Neural cell (in vitro differentiated cells): ENCODE results near the gene RNF4.

Source experiments
- EP300 ChIP-seq: fragments of 450-650 bp; conservative IDR thresholded peaks from 2 replicates; pipeline ENCODE4 v1.6.1; 2014; ENCODE audit warnings: antibody characterized with exemption, mild to moderate bottlenecking, moderate library complexity; ENCODE audit not compliant: poor library complexity, severe bottlenecking
- EZH2 ChIP-seq: fragments of 200-600, 300-800 bp; shearing (Covaris generic), sonication (generic); IDR thresholded peaks from 2 replicates; pipeline ENCODE4 v1.6.1; 2014; ENCODE audit warnings: antibody characterized with exemption, low read length, borderline replicate concordance, mild to moderate bottlenecking; ENCODE audit not compliant: insufficient read depth, poor library complexity, severe bottlenecking
- MXI1 ChIP-seq: fragments of 450-650 bp; conservative IDR thresholded peaks from 2 replicates; pipeline ENCODE4 v1.6.1; 2014; ENCODE audit warnings: antibody characterized with exemption, mild to moderate bottlenecking; ENCODE audit not compliant: poor library complexity, severe bottlenecking
- POLR2AphosphoS5 ChIP-seq: IDR thresholded peaks from 2 replicates; pipeline ENCODE4 v1.6.1; 2012
- SMC3 ChIP-seq: fragments of 450-650 bp; conservative IDR thresholded peaks from 2 replicates; pipeline ENCODE4 v1.6.1; 2014; ENCODE audit warnings: antibody characterized with exemption, mild to moderate bottlenecking, moderate library complexity; ENCODE audit not compliant: poor library complexity
- TAF1 ChIP-seq: IDR thresholded peaks from 2 replicates; pipeline ENCODE4 v1.6.1; 2012; ENCODE audit warnings: low read depth
- TF ChIP-seq, protein P1 (sequence below): fragments of 450-650 bp; IDR thresholded peaks from 2 replicates; pipeline ENCODE4 v1.5.1; 2014; ENCODE audit warnings: antibody characterized with exemption, mild to moderate bottlenecking, moderate library complexity; ENCODE audit not compliant: poor library complexity, severe bottlenecking
- TF ChIP-seq, protein P2 (sequence below): IDR thresholded peaks from 2 replicates; pipeline ENCODE4 v1.6.1; 2012; ENCODE audit warnings: borderline replicate concordance

DNA sequence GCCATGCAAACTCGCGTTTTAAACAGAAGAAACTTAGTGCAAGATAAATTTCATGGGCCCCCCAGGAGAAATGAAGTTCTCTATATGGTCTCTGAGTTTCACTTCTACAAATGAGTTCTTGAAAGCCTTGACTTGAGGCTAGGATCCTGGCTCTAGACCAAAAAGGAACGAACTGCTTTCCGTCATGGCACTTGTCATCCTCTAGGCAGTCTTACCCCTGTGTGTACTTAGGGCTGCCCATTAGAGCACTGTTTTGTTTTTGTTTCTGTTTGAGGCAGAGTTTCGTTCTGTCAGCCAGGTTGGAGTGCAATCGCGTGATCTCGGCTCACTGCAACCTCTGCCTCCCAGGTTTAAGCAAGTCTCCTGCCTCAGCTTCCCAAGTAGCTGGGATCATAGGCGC is 29.0 kb downstream of the RNF4 start:
- TF ChIP-seq, protein P1, sequence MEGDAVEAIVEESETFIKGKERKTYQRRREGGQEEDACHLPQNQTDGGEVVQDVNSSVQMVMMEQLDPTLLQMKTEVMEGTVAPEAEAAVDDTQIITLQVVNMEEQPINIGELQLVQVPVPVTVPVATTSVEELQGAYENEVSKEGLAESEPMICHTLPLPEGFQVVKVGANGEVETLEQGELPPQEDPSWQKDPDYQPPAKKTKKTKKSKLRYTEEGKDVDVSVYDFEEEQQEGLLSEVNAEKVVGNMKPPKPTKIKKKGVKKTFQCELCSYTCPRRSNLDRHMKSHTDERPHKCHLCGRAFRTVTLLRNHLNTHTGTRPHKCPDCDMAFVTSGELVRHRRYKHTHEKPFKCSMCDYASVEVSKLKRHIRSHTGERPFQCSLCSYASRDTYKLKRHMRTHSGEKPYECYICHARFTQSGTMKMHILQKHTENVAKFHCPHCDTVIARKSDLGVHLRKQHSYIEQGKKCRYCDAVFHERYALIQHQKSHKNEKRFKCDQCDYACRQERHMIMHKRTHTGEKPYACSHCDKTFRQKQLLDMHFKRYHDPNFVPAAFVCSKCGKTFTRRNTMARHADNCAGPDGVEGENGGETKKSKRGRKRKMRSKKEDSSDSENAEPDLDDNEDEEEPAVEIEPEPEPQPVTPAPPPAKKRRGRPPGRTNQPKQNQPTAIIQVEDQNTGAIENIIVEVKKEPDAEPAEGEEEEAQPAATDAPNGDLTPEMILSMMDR: no peak
- TF ChIP-seq, protein P2, sequence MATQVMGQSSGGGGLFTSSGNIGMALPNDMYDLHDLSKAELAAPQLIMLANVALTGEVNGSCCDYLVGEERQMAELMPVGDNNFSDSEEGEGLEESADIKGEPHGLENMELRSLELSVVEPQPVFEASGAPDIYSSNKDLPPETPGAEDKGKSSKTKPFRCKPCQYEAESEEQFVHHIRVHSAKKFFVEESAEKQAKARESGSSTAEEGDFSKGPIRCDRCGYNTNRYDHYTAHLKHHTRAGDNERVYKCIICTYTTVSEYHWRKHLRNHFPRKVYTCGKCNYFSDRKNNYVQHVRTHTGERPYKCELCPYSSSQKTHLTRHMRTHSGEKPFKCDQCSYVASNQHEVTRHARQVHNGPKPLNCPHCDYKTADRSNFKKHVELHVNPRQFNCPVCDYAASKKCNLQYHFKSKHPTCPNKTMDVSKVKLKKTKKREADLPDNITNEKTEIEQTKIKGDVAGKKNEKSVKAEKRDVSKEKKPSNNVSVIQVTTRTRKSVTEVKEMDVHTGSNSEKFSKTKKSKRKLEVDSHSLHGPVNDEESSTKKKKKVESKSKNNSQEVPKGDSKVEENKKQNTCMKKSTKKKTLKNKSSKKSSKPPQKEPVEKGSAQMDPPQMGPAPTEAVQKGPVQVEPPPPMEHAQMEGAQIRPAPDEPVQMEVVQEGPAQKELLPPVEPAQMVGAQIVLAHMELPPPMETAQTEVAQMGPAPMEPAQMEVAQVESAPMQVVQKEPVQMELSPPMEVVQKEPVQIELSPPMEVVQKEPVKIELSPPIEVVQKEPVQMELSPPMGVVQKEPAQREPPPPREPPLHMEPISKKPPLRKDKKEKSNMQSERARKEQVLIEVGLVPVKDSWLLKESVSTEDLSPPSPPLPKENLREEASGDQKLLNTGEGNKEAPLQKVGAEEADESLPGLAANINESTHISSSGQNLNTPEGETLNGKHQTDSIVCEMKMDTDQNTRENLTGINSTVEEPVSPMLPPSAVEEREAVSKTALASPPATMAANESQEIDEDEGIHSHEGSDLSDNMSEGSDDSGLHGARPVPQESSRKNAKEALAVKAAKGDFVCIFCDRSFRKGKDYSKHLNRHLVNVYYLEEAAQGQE: no peak
- TF ChIP-seq MXI1 (no peak), EZH2 (no peak), SMC3 (no peak), EP300 (no peak), POLR2AphosphoS5 (no peak), TAF1 (no peak)
